GM19193 (cell line): ENCODE measurements around the gene ADPRS.

ENCODE experiments used
- POLR2A ChIP-seq: IDR thresholded peaks from 4 replicates; pipeline ENCODE4 v1.6.1; 2011; ENCODE audit not compliant: insufficient read depth, insufficient read length; ENCODE audit errors: extremely low read depth

Gene ADPRS

DNA sequence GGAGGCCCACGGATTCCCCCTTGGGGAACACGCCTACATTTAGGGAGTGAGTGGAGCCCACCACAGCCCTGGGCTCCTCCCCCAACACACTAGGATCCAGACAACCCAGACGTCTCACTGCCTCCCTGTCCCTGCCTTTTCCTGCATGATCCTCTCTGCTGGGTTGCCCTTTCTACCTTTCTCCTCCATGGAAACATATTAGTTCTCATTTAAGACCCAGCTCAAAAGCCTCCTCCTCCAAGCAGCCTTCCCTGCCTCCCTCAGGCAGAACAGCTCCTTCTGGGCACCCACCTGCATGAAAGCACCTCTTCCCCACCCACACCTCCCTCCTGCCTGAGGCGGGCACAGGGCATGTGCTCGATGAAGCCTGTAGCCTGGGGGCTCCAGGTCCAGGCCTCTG is 25.7 kb downstream of the ADPRS start:
- no peak for TF ChIP-seq POLR2A

GRCh38 chr1:36115200-36115669 is 26.5 kb downstream of the ADPRS start:
- no peak for TF ChIP-seq POLR2A

GRCh38 chr1:36115931-36116330 is 27.2 kb downstream of the ADPRS start:
- no peak for TF ChIP-seq POLR2A

DNA sequence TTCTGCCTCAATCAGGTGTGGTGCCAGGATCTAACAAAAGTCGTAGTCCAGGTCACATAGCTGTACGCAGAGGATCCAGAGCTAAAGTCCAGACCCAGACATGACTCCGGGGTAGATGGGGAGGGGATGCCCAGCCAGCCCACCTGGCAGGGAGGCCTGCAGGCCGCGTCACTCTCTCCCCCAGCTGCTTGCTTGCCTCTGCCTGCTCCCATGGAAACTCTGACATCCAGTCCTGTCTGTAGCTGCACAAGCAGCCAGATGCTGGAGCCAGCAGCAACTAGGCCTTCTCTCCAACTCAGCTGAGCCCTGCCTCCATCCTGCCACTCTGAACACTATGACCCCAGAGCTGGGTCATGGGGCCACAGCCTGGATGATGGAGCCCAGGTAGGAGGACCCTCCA is 28.2 kb downstream of the ADPRS start:
- TF ChIP-seq POLR2A: no peak

- no peak for TF ChIP-seq POLR2A
These were observed 29.9 kb downstream of the ADPRS start for GRCh38 chr1:36118447-36119204.

DNA sequence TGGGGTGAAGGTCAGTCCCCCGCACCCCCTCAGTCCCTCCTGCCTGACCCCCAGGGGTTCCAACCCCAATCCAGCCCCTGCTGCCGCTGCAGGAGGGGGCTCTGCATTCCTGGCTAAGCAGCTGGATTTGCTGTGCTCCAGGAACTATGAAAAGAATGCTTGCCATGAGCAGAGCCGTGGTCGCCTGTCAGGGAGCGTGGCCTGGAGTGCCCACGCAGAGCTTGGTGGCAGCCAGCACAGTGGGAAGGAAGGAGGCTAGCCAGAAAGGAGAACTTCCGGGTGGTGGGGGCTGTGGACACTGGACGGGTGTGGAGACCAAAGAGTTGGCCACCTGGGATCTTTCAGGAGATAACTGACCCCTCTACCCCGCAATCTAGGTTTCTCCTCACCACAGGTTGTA is 30.8 kb downstream of the ADPRS start:
- no peak for TF ChIP-seq POLR2A

DNA sequence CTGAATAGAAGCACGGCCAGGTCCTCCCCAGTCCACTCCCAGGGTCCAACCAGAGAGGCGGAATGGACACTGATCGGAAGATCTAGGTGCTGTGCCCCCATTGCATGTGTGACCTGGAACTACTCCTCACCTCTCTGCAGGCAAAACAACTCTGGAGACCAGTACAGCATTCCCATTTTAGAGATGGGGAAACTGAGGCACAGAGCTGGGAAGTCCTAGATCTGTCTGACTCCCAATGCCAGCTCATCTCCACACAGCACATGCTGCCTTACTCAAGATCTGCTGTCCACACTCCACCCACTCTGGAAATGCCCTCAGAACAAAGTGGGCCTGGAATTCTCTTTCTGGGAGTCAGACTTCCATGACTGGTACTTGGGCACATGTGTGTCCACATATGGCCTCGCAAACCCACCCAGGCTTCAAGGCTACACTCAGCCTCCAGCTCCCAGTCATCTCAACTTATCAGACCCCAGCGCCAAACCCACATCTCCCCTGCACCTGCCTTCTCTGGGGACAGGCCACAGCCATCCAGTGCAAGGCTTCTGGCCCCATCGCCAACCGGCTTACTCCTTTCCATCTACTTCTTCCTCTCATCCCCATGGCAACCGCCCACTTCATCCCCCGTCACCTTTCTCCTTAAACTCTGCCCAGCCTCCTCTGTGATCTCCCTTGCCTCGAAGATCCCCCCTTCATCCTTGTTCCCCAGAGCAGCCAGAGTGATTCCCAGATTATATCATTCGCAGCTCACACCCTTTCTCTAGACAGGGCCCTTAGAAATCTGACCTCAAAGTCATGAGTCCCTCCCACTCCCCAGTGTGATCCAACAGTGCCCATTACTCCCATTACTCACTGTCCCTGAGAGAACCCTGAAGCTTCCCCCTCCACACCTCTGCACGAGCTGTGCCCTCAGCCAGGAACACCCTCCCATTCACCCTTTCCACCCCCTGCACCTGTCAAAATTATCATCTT is 33.7 kb downstream of the ADPRS start:
- no peak for TF ChIP-seq POLR2A

GRCh38 chr1:36123356-36123755 is 34.7 kb downstream of the ADPRS start:
- no peak for TF ChIP-seq POLR2A

DNA sequence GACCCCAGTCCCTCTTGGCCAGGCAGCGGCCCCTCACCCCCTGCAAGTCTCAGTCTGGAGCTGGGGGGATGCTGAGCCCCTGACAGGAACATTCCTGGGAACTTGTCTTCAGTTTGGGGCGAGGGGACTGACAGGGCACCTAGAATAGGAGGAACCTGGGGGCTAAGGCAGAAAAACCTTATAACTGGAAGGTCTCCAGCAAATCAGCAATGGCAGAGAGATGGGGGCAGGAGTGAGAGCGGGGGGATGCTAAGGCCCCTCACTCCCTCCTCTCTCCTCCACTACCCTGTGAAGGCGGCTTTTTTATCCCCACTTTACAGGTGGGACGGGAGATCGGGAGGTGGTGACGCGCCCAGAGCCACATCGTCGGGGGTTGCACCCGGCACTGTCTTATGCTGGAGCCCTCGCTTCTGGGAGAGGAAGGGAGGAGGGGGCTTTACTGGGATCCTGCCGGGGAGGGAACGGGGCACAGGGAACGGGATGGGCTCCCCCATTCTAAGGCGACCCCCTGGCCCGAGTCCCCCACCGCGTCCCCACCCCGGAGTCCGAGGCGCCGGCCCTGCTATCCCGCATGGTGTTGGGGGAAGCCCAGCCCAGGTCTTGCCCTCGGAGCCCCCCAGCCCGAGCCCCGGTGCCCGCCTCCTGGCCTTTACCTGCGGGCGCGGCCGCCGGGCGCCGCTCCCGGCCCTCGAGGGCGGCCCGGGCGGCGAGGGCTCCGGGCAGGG is 35.9 kb downstream of the ADPRS start:
- no peak for TF ChIP-seq POLR2A

DNA sequence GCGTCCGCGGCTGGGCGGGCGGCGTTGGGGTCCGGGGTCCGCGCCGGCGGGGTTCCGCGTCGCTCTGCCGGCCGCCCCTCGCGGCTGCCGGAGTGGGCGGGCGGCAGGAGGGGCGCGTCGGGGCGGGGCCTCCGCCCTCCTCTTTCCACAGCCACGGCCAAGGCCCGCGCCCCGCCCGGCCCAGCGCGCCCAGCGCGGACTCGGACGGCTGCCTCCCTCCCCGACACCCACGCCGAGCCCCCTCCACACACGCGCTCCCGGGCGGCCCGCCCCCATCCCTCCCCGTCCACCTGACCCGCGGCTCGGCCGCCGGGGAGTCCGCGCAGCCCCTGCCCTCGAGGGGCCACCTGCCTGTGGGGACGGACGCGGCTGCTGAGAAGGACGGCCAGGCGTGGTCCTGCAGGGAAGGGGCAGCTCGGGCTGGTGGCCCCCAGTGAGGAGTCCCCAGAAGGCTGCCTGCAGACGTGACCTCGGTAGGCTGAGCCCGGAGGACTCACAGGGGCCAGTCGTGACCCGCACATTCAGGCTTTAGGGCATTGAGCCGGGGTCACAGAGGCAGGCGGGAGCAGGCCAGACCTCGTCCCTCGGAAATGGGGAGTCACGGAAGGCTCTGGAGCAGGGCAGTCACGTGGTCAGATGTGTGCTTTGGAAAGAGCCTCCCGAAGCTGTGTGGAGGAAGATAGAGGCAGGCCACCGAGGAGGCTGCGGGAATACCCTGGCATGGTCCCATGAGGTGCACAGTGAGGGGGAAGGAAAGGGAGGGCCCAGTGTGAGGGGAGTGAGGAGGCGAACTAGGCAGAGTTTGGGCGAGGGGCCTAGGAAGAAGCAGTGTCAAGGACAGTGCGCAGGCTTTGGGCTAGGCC is 36.7 kb downstream of the ADPRS start, which contains the start of gene COL8A2:
Gene COL8A2, minus strand, starts transcription at position 94 of the 863 bp plus-strand sequence. CDS start 24,980 bp downstream, outside the sequence.
- TF ChIP-seq POLR2A: no peak

GRCh38 chr1:36126005-36126716 is 37.5 kb downstream of the ADPRS start:
- no peak for TF ChIP-seq POLR2A

DNA sequence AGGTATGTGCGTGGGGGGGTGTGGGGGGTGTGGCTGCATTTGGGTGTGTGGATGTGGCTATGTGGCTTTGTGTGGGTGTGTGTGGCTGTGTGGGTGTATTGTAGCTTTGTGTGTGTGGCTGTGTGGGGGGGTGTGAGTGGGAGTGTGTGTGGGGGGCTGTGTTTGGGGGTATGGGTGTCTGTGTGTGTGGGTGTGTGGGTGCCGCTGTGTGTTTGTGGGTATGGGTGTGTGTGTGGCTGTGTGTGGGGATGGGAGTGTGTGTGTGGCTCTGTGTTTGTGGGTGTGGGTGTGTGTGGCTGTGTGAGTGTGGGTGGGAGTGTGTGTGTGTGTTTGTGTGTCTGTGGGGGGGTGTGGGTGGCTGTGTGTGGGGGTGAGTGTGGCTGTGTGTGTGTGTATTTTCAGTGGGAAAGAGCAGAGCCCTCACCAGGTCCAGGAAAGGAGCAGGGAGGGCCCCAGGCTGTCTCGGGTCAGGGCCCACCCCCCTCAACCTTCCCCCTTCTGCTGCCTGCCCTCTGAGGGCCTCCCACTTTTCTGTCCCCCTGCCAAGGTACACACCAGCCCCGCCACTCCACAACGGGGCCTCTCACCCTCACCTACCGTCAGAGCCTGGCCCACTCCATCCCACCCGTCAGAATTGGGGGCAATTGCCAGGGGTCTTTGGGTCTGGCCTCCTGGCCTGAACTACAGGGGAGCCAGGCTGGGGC is 38.3 kb downstream of the ADPRS start:
- no peak for TF ChIP-seq POLR2A
